ENCODE measurements around the gene TAF4B.

- TF ChIP-seq CTCF (IDR thresholded peaks at IDR 0.05; ENCODE audit: control extremely low read depth in 1 of 3, insufficient read depth in 1 of 3, low read depth in 1 of 3, low read length in 3 of 3), result no peak
- no peak for TF ChIP-seq TBP (IDR thresholded peaks at IDR 0.05; ENCODE audit: low read depth, low read length)
- TF ChIP-seq MAFK (IDR thresholded peaks at IDR 0.05; ENCODE audit: low read depth, low read length), result no peak
- no peak for TF ChIP-seq CHD1 (IDR thresholded peaks at IDR 0.05; ENCODE audit: low read depth, low read length)
- no peak for TF ChIP-seq EZH2 (IDR thresholded peaks at IDR 0.05; ENCODE audit: low read depth, low read length, severe bottlenecking)
- no peak for TF ChIP-seq POLR2A (IDR thresholded peaks at IDR 0.05; ENCODE audit: control extremely low read depth in 1 of 2, low read depth in 2 of 2, low read length in 2 of 2)
- no peak for TF ChIP-seq ATF2 (IDR thresholded peaks at IDR 0.05; ENCODE audit: low read length)
- no peak for TF ChIP-seq GABPA (IDR thresholded peaks at IDR 0.05; ENCODE audit: borderline replicate concordance, insufficient read depth, low read length)
- TF ChIP-seq TCF12 (IDR thresholded peaks at IDR 0.05; ENCODE audit: low read depth, low read length), result no peak
These were observed 83.0 kb downstream of the TAF4B start for GRCh38 chr18:26309281-26309680.
